ENCODE measurements around the gene ERCC2.

Gene ERCC2

DNA sequence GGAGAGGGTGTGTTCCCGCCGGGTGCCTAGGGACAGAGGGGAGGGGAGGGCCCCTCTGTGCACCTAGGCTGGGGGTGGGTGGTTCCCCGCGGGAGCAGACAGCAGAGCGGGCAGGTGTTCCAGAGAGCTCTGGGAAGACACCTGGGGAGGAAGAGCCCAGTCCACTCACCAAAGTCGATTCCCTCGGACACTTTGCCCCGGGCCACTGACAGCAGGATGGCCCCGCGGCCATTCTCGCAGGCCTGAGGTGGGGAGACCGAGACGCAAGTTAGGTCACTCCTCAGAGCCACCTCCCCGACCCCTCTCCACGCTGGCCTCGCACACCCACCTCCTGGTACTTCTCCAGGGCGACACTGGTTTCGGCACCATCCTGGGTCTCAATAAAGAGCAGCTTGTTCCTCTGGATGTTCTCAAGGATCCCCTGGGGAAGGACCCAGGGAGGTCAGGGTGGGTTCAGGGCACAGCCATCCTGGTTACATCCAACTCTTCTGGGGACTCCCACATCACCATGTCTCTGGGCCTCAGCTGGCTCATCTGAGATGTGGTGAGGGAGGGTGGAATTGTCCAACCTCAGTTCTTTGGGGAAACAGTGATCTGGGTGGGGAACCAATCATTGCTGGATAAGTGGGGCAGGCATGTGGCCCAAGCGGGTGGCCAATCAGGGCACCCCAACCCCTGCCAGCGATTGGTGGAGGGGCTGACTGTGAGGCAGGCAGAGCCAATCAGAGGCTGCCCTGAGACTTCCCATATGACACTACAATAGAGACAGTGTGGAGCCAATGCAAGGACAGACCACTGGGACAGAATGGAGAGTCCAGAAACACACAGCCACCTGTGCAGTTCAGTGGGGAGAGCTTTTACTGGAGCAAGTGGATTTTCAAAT is 17.2 kb downstream of the ERCC2 start:
- TF ChIP-seq YY1 (IDR thresholded peaks at IDR 0.05; ENCODE audit: insufficient read depth, insufficient read length) (no peak), SUZ12 (IDR thresholded peaks at IDR 0.05; ENCODE audit: extremely low read depth, insufficient read depth, insufficient read length) (no peak), ZNF274 (IDR thresholded peaks at IDR 0.05; ENCODE audit: low read depth, low read length) (no peak)
- peaks cover 86% of the 10 kb centered on the region for H3K36me3 ChIP-seq (ENCODE audit: insufficient read depth, insufficient read length, low read length)
- H3K4me1 ChIP-seq (ENCODE audit: insufficient read depth, insufficient read length) = peaks cover 2% of the 10 kb centered on the region
- no peaks in the 10 kb centered on the region for H3K9me3 ChIP-seq (ENCODE audit: insufficient read depth, low read length)
- H3K27me3 ChIP-seq (ENCODE audit: insufficient read depth, insufficient read length) = no peaks in the 10 kb centered on the region
- DNase-seq (ENCODE audit: low read depth, low spot score) = no peak
- no peak overlapping the region for H3K9ac ChIP-seq (ENCODE audit: insufficient read length, low read depth)
- no peak overlapping the region for H3K4me3 ChIP-seq (ENCODE audit: insufficient read length, low read depth)

DNA sequence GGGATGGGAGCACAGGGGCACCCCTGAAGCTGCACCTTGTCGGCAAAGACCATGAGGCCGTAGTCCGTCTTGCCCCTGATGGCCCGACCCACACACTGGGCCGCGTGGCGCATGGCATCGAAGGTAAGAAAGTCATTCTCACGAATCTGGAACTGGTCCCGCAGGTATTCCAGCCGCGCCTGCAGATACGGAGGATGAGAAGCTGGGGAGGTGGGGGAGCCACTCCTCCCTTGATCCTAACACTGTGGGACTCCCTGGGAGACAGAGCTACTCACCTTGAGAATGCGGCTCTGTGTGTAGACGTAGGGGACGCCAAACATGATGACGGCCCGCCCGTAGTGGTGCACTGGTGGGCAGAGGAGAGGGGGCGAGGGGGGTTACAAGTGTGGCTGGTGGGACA is 17.9 kb downstream of the ERCC2 start:
- peaks cover 80% of the 10 kb centered on the region for H3K36me3 ChIP-seq (ENCODE audit: insufficient read depth, insufficient read length, low read length)
- no peak overlapping the region for H3K4me3 ChIP-seq (ENCODE audit: insufficient read length, low read depth)
- H3K27me3 ChIP-seq (ENCODE audit: insufficient read depth, insufficient read length) = no peaks in the 10 kb centered on the region
- H3K4me1 ChIP-seq (ENCODE audit: insufficient read depth, insufficient read length) = peaks cover 8% of the 10 kb centered on the region
- no peak for TF ChIP-seq YY1 (IDR thresholded peaks at IDR 0.05; ENCODE audit: insufficient read depth, insufficient read length)
- no peaks in the 10 kb centered on the region for H3K9me3 ChIP-seq (ENCODE audit: insufficient read depth, low read length)
- no peak for DNase-seq (ENCODE audit: low read depth, low spot score)
- no peak overlapping the region for H3K9ac ChIP-seq (ENCODE audit: insufficient read length, low read depth)

DNA sequence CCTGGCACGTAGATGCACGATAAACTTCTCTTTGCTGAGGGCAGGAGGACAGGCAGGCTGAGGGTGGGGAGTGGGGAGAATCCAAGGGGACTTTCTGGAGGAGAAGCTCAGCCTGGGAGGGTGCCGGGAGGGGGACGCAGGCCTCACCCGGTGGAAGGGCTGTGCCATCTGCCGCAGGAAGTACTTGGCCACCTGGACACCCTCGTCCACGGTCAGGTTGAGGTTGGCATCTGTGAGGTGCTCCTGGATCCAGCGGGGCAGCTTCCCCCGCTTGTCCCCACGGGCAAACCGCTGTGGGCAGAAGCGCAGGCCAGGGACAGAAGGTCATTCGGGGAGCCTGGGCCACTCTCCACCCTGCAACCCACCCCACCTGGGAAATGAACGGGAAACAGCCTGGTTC is 18.3 kb downstream of the ERCC2 start:
- TF ChIP-seq SUZ12 (IDR thresholded peaks at IDR 0.05; ENCODE audit: extremely low read depth, insufficient read depth, insufficient read length) = no peak
- TF ChIP-seq YY1 (IDR thresholded peaks at IDR 0.05; ENCODE audit: insufficient read depth, insufficient read length) = no peak
- TF ChIP-seq ZNF274 (IDR thresholded peaks at IDR 0.05; ENCODE audit: low read depth, low read length) = no peak
- Histone ChIP-seq H3K4me1 (ENCODE audit: insufficient read depth, insufficient read length) (peaks cover 9% of the 10 kb centered on the region), H3K36me3 (ENCODE audit: insufficient read depth, insufficient read length, low read length) (peaks cover 76% of the 10 kb centered on the region), H3K27me3 (ENCODE audit: insufficient read depth, insufficient read length) (no peaks in the 10 kb centered on the region), H3K9me3 (ENCODE audit: insufficient read depth, low read length) (no peaks in the 10 kb centered on the region), H3K9ac (ENCODE audit: insufficient read length, low read depth) (no peak overlapping the region), H3K4me3 (ENCODE audit: insufficient read length, low read depth) (no peak overlapping the region)
- no peak for DNase-seq (ENCODE audit: low read depth, low spot score)

DNA sequence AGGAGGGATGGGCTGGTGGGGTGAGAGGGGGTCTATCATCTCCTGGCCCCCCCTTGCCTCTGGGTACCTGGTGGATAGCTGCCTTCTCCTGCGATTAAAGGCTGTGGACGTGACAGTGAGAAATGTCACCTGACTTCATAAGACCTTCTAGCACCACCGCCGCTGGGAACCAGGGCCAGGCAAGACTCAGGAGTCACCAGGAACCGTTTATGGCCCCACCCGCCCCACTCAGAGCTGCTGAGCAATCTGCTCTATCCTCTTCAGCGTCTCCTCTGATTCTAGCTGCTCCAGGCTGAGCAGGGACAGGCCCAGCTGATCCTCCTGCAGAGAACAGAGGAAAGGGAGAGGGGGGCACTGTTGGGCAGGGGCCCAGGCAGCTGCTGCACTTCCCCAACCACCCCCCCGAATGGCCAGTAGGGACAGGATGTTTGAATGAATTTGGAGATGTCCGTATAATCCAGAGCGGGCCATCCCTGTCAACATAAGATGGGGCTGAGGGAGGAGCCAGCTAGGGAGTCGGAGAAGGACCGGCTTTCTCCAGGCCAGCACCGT is 18.9 kb downstream of the ERCC2 start:
- DNase-seq (ENCODE audit: low read depth, low spot score) = no peak
- peaks cover 70% of the 10 kb centered on the region for H3K36me3 ChIP-seq (ENCODE audit: insufficient read depth, insufficient read length, low read length)
- no peak overlapping the region for H3K4me3 ChIP-seq (ENCODE audit: insufficient read length, low read depth)
- peaks cover 9% of the 10 kb centered on the region for H3K4me1 ChIP-seq (ENCODE audit: insufficient read depth, insufficient read length)
- TF ChIP-seq YY1 (IDR thresholded peaks at IDR 0.05; ENCODE audit: insufficient read depth, insufficient read length) = no peak
- no peak for TF ChIP-seq ZNF274 (IDR thresholded peaks at IDR 0.05; ENCODE audit: low read depth, low read length)
- TF ChIP-seq SUZ12 (IDR thresholded peaks at IDR 0.05; ENCODE audit: extremely low read depth, insufficient read depth, insufficient read length) = no peak
- H3K27me3 ChIP-seq (ENCODE audit: insufficient read depth, insufficient read length) = no peaks in the 10 kb centered on the region
- no peak overlapping the region for H3K9ac ChIP-seq (ENCODE audit: insufficient read length, low read depth)
- no peaks in the 10 kb centered on the region for H3K9me3 ChIP-seq (ENCODE audit: insufficient read depth, low read length)

DNA sequence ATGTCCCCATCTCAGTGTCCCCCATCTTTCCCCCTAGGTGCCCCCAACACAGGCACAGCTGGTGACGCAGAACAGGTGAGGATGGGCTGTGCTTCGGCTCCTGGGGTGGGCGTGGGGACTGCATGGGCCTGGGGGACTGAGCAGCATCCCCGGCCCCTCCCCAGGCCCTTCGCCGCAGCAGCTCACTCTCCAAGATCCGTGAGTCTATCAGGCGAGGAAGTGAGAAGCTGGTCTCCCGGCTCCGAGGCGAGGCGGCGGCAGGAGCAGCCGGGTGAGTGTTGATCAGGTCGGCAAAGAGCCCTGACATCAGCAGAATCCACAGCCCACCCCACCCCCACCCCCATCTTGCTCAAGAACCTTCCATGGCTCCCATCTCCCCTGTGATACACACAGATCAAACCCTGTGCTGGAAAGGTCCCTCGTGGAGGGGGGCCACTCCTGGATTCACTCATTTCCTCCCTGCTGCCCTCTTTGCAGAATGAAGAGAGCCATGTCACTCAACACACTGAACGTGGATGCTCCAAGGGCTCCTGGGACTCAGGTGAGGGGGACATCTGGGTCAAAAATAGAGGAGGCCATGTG is 19.8 kb downstream of the ERCC2 start:
- Histone ChIP-seq H3K9ac (ENCODE audit: insufficient read length, low read depth) (no peak overlapping the region), H3K4me1 (ENCODE audit: insufficient read depth, insufficient read length) (peaks cover 9% of the 10 kb centered on the region), H3K36me3 (ENCODE audit: insufficient read depth, insufficient read length, low read length) (peaks cover 61% of the 10 kb centered on the region), H3K27me3 (ENCODE audit: insufficient read depth, insufficient read length) (no peaks in the 10 kb centered on the region), H3K9me3 (ENCODE audit: insufficient read depth, low read length) (no peaks in the 10 kb centered on the region), H3K4me3 (ENCODE audit: insufficient read length, low read depth) (no peak overlapping the region)
- no peak for DNase-seq (ENCODE audit: low read depth, low spot score)
- TF ChIP-seq YY1 (IDR thresholded peaks at IDR 0.05; ENCODE audit: insufficient read depth, insufficient read length) (no peak), SUZ12 (IDR thresholded peaks at IDR 0.05; ENCODE audit: extremely low read depth, insufficient read depth, insufficient read length) (no peak), ZNF274 (IDR thresholded peaks at IDR 0.05; ENCODE audit: low read depth, low read length) (no peak)

DNA sequence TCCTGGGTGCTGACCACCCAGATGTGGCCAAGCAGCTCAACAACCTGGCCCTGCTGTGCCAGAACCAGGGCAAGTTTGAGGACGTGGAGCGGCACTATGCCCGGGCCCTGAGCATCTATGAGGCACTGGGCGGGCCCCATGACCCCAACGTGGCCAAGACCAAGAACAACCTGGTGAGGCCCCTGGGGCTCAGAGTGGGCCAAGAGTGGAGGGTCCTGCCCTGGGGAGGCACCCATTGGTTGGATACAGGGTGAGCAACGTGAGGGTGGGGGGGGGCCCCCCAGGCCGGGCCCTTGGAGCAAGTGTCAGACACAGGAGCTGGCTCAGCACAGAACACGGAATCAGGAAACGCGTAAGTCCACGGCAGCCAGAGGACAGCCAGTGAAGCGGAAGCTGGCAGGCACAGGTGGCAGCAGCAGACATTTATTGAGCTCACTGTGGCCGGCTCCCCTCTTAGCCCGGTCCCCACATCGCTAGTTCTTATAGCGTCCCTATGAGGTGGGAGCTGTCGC is 20.9 kb downstream of the ERCC2 start:
- H3K4me1 ChIP-seq (ENCODE audit: insufficient read depth, insufficient read length) = peaks cover 9% of the 10 kb centered on the region
- no peaks in the 10 kb centered on the region for H3K27me3 ChIP-seq (ENCODE audit: insufficient read depth, insufficient read length)
- no peak overlapping the region for H3K9ac ChIP-seq (ENCODE audit: insufficient read length, low read depth)
- peaks cover 52% of the 10 kb centered on the region for H3K36me3 ChIP-seq (ENCODE audit: insufficient read depth, insufficient read length, low read length)
- no peak overlapping the region for H3K4me3 ChIP-seq (ENCODE audit: insufficient read length, low read depth)
- TF ChIP-seq YY1 (IDR thresholded peaks at IDR 0.05; ENCODE audit: insufficient read depth, insufficient read length) (no peak), ZNF274 (IDR thresholded peaks at IDR 0.05; ENCODE audit: low read depth, low read length) (no peak)
- no peak for DNase-seq (ENCODE audit: low read depth, low spot score)
- H3K9me3 ChIP-seq (ENCODE audit: insufficient read depth, low read length) = no peaks in the 10 kb centered on the region

DNA sequence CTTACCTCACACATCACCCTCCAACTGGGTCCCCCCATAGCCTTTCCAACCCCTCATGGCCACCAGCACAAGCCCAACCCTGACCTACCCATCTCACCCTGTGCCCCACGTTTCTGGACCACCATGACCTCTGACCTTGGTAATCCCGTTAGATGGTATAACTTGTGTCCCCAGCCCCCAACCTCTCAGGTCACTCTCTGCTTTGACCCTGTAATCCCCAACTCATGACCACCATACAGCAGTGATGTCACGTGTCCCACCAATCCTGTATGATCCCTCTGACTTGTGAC is 21.3 kb downstream of the ERCC2 start:
- DNase-seq (ENCODE audit: low read depth, low spot score) = no peak
- Histone ChIP-seq H3K36me3 (ENCODE audit: insufficient read depth, insufficient read length, low read length) (peaks cover 48% of the 10 kb centered on the region), H3K4me1 (ENCODE audit: insufficient read depth, insufficient read length) (peaks cover 9% of the 10 kb centered on the region), H3K4me3 (ENCODE audit: insufficient read length, low read depth) (no peak overlapping the region), H3K9ac (ENCODE audit: insufficient read length, low read depth) (no peak overlapping the region), H3K27me3 (ENCODE audit: insufficient read depth, insufficient read length) (no peaks in the 10 kb centered on the region), H3K9me3 (ENCODE audit: insufficient read depth, low read length) (no peaks in the 10 kb centered on the region)
- TF ChIP-seq YY1 (IDR thresholded peaks at IDR 0.05; ENCODE audit: insufficient read depth, insufficient read length) = no peak
